Ecto neural progenitor cell (in vitro differentiated cells): ENCODE measurements around the gene HOXB6.
A peak's percentile ranks its signal among the peaks of the same experiment; 100 is the strongest.

Source experiments
- DNase-seq: peaks from one replicate; pipeline ENCODE4 v3.0.0-alpha.2; 2018; ENCODE audit warnings: low spot score

The HOXB6 gene

GRCh38 chr17:48578616-48579470, 25.9 kb downstream of the HOXB6 start:
- DNase-seq: no peak

- peak; percentile 86 for DNase-seq
Measured at GRCh38 chr17:48577946-48578615, 26.7 kb downstream of the HOXB6 start, which contains the start of gene HOXB4. Gene HOXB4 (minus strand): TSS chr17:48578350. CDS start chr17:48578319, 31 bp downstream.

GRCh38 chr17:48577330-48577945, 27.3 kb downstream of the HOXB6 start:
- no peak for DNase-seq

- no peak for DNase-seq
Measured at GRCh38 chr17:48576479-48577309, 28.1 kb downstream of the HOXB6 start.

- no peak for DNase-seq
Measured at GRCh38 chr17:48575673-48576478, 28.9 kb downstream of the HOXB6 start.

- DNase-seq: no peak
Measured at GRCh38 chr17:48575066-48575582, 29.7 kb downstream of the HOXB6 start.

GRCh38 chr17:48574505-48575065, 30.2 kb downstream of the HOXB6 start:
- no peak for DNase-seq

- DNase-seq: no peak
Measured at GRCh38 chr17:48571826-48572417, 32.9 kb downstream of the HOXB6 start.

GRCh38 chr17:48571024-48571818, 33.6 kb downstream of the HOXB6 start:
- DNase-seq: no peak

GRCh38 chr17:48570325-48571023, 34.3 kb downstream of the HOXB6 start:
- DNase-seq: no peak

GRCh38 chr17:48569674-48570324, 35.0 kb downstream of the HOXB6 start:
- DNase-seq: no peak

GRCh38 chr17:48569240-48569582, 35.6 kb downstream of the HOXB6 start:
- no peak for DNase-seq

GRCh38 chr17:48568499-48569239, 36.1 kb downstream of the HOXB6 start:
- no peak for DNase-seq

GRCh38 chr17:48567646-48568354, 37.0 kb downstream of the HOXB6 start:
- DNase-seq: no peak

GRCh38 chr17:48567209-48567608, 37.6 kb downstream of the HOXB6 start:
- no peak for DNase-seq

- no peak for DNase-seq
Measured at GRCh38 chr17:48566717-48567116, 38.1 kb downstream of the HOXB6 start.
